ENCODE results near the gene TTC38.
A peak's percentile ranks its signal among the peaks of the same experiment; 100 is the strongest.

The TTC38 gene

GRCh38 chr22:46299101-46299500, 31.3 kb downstream of the TTC38 start:
- H3K27ac Mint-ChIP-seq: no peak overlapping the region

GRCh38 chr22:46300491-46300890, 32.7 kb downstream of the TTC38 start:
- Mint-ChIP-seq H3K4me3 (no peak overlapping the region), H3K9me3 (no peaks in the 10 kb centered on the region), H3K4me1 (peaks cover 57% of the 10 kb centered on the region), H3K27ac (peak overlapping the region; percentile 37), H3K36me3 (ENCODE audit: low read depth) (peaks cover 58% of the 10 kb centered on the region), H3K27me3 (ENCODE audit: low read depth, poor library complexity) (peaks cover 4% of the 10 kb centered on the region)
- TF ChIP-seq CTCF (IDR thresholded peaks at IDR 0.05): no peak
- DNase-seq: no peak

More at GRCh38 chr22:46299101-46299500, 31.3 kb downstream of the TTC38 start:
- TF ChIP-seq CTCF (IDR thresholded peaks at IDR 0.05): no peak
- DNase-seq: no peak
- peaks cover 64% of the 10 kb centered on the region for H3K4me1 Mint-ChIP-seq
- H3K4me3 Mint-ChIP-seq: peak overlapping the region; percentile 94
- H3K36me3 Mint-ChIP-seq (ENCODE audit: low read depth): peaks cover 45% of the 10 kb centered on the region
- no peaks in the 10 kb centered on the region for H3K9me3 Mint-ChIP-seq
- no peaks in the 10 kb centered on the region for H3K27me3 Mint-ChIP-seq (ENCODE audit: low read depth, poor library complexity)

GRCh38 chr22:46303347-46303965, 35.6 kb downstream of the TTC38 start:
- no peak for DNase-seq
- H3K9me3 Mint-ChIP-seq: no peaks in the 10 kb centered on the region
- peaks cover 4% of the 10 kb centered on the region for H3K27me3 Mint-ChIP-seq (ENCODE audit: low read depth, poor library complexity)
- H3K27ac Mint-ChIP-seq: no peak overlapping the region
- H3K36me3 Mint-ChIP-seq (ENCODE audit: low read depth): peaks cover 76% of the 10 kb centered on the region
- H3K4me3 Mint-ChIP-seq: no peak overlapping the region
- no peak for TF ChIP-seq CTCF (IDR thresholded peaks at IDR 0.05)
- peaks cover 34% of the 10 kb centered on the region for H3K4me1 Mint-ChIP-seq

- no peaks in the 10 kb centered on the region for H3K9me3 Mint-ChIP-seq
- no peak for DNase-seq
- no peak overlapping the region for H3K27ac Mint-ChIP-seq
- TF ChIP-seq CTCF (IDR thresholded peaks at IDR 0.05): no peak
- no peak overlapping the region for H3K4me3 Mint-ChIP-seq
- H3K4me1 Mint-ChIP-seq: peaks cover 3% of the 10 kb centered on the region
- peaks cover 6% of the 10 kb centered on the region for H3K27me3 Mint-ChIP-seq (ENCODE audit: low read depth, poor library complexity)
- H3K36me3 Mint-ChIP-seq (ENCODE audit: low read depth): peaks cover 60% of the 10 kb centered on the region
These were observed 40.6 kb downstream of the TTC38 start for GRCh38 chr22:46308283-46308988.

- peaks cover 50% of the 10 kb centered on the region for H3K36me3 Mint-ChIP-seq (ENCODE audit: low read depth)
- no peaks in the 10 kb centered on the region for H3K4me1 Mint-ChIP-seq
- H3K9me3 Mint-ChIP-seq: no peaks in the 10 kb centered on the region
These were observed 41.8 kb downstream of the TTC38 start for GRCh38 chr22:46309526-46310085.

More at GRCh38 chr22:46309526-46310085, 41.8 kb downstream of the TTC38 start:
- H3K27me3 Mint-ChIP-seq (ENCODE audit: low read depth, poor library complexity): peaks cover 6% of the 10 kb centered on the region
- no peak for TF ChIP-seq CTCF (IDR thresholded peaks at IDR 0.05)
- H3K4me3 Mint-ChIP-seq: no peak overlapping the region
- DNase-seq: no peak
- H3K27ac Mint-ChIP-seq: no peak overlapping the region
